Testis (tissue), 2 donors: ENCODE measurements around the gene MRPL52.

Experiments
- CTCF ChIP-seq, 3 experiments: fragments of 450-650 bp in 2 of 3; fragments of 200-600 bp in 1 of 3; sonication (generic) in 1 of 3; IDR thresholded peaks; one replicate each; pipeline ENCODE4 v1.5.1; 2016 to 2019; ENCODE audit warnings: antibody characterized with exemption in 3 of 3, mild to moderate bottlenecking in 2 of 3, moderate library complexity in 1 of 3
- POLR2A ChIP-seq: fragments of 450-650 bp; IDR thresholded peaks from one replicate; pipeline ENCODE4 v1.6.1; 2017; ENCODE audit warnings: antibody characterized with exemption, mild to moderate bottlenecking, moderate library complexity

GRCh38 chr14:22865424-22866405 is 36.0 kb downstream of the MRPL52 start:
- TF ChIP-seq POLR2A (no peak), CTCF (IDR thresholded peaks at IDR 0.05) (no peak)
